SH-SY5Y (cell line): ENCODE measurements around the gene ETV3.

Source experiments
- GATA2 ChIP-seq: IDR thresholded peaks from 2 replicates; pipeline ENCODE4 v1.6.1; 2011; ENCODE audit warnings: mild to moderate bottlenecking, low read depth, low read length
- GATA3 ChIP-seq: IDR thresholded peaks from 2 replicates; pipeline ENCODE4 v1.6.1; 2011; ENCODE audit warnings: low read depth, mild to moderate bottlenecking, low read length, moderate library complexity

GRCh38 chr1:157183870-157184269 is 45.7 kb upstream of the ETV3 start:
- TF ChIP-seq GATA3 = no peak
- TF ChIP-seq GATA2 = no peak
